H1 (cell line): Measurements from ENCODE around the gene PCDHGA3. TPM values are rescaled to one million over a fixed set of nuclear protein-coding genes. Genes with fewer than 3 reads are reported as not detected.

Experiments
- CBX8 ChIP-seq: fragments of 300-800, 300-1000 bp; sonication (generic); IDR thresholded peaks from 2 replicates; pipeline ENCODE4 v1.7.1; 2016; ENCODE audit warnings: low read depth, low read length, borderline replicate concordance
- CREB1 ChIP-seq: IDR thresholded peaks from 2 replicates; pipeline ENCODE4 v1.6.1; 2012; ENCODE audit warnings: inconsistent platforms
- NANOG ChIP-seq: IDR thresholded peaks from 2 replicates; pipeline ENCODE4 v1.6.1; 2011; ENCODE audit warnings: low read length, low read depth, mild to moderate bottlenecking, inconsistent platforms; ENCODE audit not compliant: insufficient read depth, poor library complexity, severe bottlenecking
- NRF1 ChIP-seq: IDR thresholded peaks from 2 replicates; pipeline ENCODE4 v1.6.1; 2011; ENCODE audit warnings: mild to moderate bottlenecking, low read depth, low read length, improper control_type of control experiment
- RNF2 ChIP-seq: fragments of 200-900, 300-1000 bp; sonication (generic); IDR thresholded peaks from 2 replicates; pipeline ENCODE4 v1.7.1; 2016; ENCODE audit warnings: borderline replicate concordance, low read depth, mild to moderate bottlenecking, antibody characterized with exemption, low read length; ENCODE audit not compliant: poor library complexity, severe bottlenecking; ENCODE audit errors: missing control alignments
- SRF ChIP-seq: IDR thresholded peaks from 2 replicates; pipeline ENCODE4 v1.6.1; 2011; ENCODE audit warnings: mild to moderate bottlenecking, low read depth, low read length, moderate library complexity
- polyA plus RNA-seq, 7 experiments: library from polyadenylated mRNA; depleted of rRNA in 3 of 7; stranded (reverse) in 5 of 7; unstranded in 2 of 7; fragments of >200 nt in 5 of 7; fragments of 200-250 nt in 2 of 7; gene quantifications; 1 replicate in 5 of 7; 2 replicates in 1 of 7; 4 replicates in 1 of 7; pipeline versions ENCODE4 v1.2.1 to v1.2.3, GENCODE V29; 2011 to 2013; ENCODE audit warnings: missing spikeins in 2 of 7, mixed read lengths in 2 of 7
- total RNA-seq: library from RNA; stranded (reverse); fragmentation: NEBNext Ultra II Directional; extraction: Animal tissue kit (Norgen Biotek cat#: 25700); gene quantifications from 2 replicates; pipeline ENCODE4 v1.2.1, GENCODE V29; 2021

The PCDHGA3 gene
- total and polyA plus RNA-seq, 2 of the 8 experiments (the other 6 are each of a cell fraction or from before 2014, with no cell fraction given): 0.15 to 0.39 TPM

DNA sequence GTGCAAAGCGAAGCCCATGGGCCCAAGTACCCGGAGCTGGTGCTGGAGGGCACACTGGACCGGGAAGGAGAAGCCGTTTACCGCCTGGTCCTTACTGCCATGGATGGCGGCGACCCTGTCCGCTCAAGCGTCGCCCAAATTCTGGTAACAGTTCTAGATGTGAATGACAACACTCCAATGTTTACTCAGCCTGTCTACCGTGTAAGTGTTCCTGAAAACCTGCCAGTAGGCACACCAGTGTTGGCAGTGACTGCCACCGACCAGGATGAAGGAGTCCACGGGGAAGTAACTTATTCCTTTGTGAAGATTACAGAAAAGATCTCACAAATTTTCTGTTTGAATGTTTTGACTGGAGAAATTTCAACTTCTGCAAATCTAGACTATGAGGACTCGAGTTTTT, 31.0 kb downstream of the PCDHGA3 start (continued):
- TF ChIP-seq NANOG: no peak
- TF ChIP-seq CREB1: no peak
- TF ChIP-seq NRF1: no peak
- no peak for TF ChIP-seq RNF2
- TF ChIP-seq SRF: no peak
- no peak for TF ChIP-seq CBX8
